GM10248 (cell line): ENCODE data around the gene C17orf50.

ENCODE experiments used
- CTCF ChIA-PET: fragments of 300-600 bp; sonication (Branson Sonifier 250); formaldehyde crosslinking; extraction: SDS; loops from one replicate; lab custom pipeline; 2021; ENCODE audit warnings: antibody characterized with exemption; lab: Yijun Ruan, JAX
- POLR2A ChIA-PET: fragments of 350-650 bp; sonication (Branson Sonifier 250); formaldehyde crosslinking; extraction: SDS; loops from one replicate; lab custom pipeline; 2020; ENCODE audit warnings: antibody characterized with exemption; lab: Yijun Ruan, JAX
- DNase-seq: peaks from one replicate; pipeline ENCODE4 v3.0.0; 2012; ENCODE audit errors: extremely low spot score
- TF ChIP-seq, protein P1 (sequence below): IDR thresholded peaks from 2 replicates; pipeline ENCODE4 v1.5.1; 2012; ENCODE audit warnings: mild to moderate bottlenecking, low read depth; ENCODE audit errors: extremely low read depth, missing control alignments, control extremely low read depth

C17orf50 gene

DNA sequence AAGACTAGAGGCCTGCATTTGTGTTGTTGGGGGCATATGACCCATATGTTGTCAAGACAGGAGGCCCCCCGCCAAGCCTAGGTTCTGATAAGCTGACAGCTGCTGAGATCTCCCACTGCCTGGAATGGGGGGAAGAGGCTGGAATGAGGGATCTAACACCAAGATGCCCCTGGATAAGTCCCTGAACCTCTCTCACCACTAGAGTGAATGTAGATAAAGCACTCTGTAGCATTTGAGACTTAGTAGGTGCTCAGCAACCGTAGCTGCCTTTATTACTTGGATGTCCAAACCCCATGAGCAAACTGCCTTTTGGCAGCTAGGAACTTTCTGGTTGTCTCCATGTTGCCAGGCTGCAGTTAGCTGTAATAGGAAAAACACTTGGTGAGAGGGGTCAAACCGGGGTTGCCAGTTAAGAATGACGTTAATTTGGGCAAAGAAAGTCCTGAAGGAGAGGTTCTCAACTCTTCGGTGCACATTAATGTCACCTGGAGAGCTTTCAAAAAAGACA lies 33.7 kb upstream of the C17orf50 start:
- TF ChIP-seq, protein P1, sequence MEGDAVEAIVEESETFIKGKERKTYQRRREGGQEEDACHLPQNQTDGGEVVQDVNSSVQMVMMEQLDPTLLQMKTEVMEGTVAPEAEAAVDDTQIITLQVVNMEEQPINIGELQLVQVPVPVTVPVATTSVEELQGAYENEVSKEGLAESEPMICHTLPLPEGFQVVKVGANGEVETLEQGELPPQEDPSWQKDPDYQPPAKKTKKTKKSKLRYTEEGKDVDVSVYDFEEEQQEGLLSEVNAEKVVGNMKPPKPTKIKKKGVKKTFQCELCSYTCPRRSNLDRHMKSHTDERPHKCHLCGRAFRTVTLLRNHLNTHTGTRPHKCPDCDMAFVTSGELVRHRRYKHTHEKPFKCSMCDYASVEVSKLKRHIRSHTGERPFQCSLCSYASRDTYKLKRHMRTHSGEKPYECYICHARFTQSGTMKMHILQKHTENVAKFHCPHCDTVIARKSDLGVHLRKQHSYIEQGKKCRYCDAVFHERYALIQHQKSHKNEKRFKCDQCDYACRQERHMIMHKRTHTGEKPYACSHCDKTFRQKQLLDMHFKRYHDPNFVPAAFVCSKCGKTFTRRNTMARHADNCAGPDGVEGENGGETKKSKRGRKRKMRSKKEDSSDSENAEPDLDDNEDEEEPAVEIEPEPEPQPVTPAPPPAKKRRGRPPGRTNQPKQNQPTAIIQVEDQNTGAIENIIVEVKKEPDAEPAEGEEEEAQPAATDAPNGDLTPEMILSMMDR: no peak
- POLR2A ChIA-PET: no interaction called here
- DNase-seq: no peak

DNA sequence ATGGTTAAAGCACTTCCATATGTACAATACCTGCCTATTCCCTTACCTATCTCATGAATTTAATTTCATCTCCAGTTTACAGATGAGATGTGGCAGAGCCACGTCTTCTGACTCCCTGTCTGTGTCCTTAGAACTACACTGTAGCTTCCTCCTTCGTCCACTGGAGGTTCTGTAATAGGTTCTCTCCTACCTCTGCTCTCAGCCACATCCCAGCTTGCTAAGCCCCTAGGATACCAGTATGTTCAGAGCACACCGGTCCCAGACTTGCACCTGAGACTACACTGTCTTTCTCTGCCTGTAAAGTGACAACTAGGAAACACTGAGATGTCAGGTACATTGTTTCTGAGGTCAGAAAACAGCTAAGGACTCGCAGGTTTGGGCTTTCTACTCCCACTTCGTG lies 33.1 kb upstream of the C17orf50 start:
- ChIA-PET CTCF (interaction anchor here (1.5 to 2.5 kb wide), 2 partner anchors 20 to 85 kb away, joined by 3 to 16 read pairs; no protein-coding TSS in a partner anchor), POLR2A (interaction anchor here (0.7 kb wide), 1 partner anchor 29 kb away, joined by 3 read pairs; no protein-coding TSS in a partner anchor)
- TF ChIP-seq, protein P1: no peak
- no peak for DNase-seq

More for the DNA sequence above, 33.7 kb upstream of the C17orf50 start:
- CTCF ChIA-PET: interaction anchor here (1.0 to 2.5 kb wide), 4 partner anchors 9 to 86 kb away, joined by 3 to 16 read pairs (median 4); no protein-coding TSS in a partner anchor

DNA sequence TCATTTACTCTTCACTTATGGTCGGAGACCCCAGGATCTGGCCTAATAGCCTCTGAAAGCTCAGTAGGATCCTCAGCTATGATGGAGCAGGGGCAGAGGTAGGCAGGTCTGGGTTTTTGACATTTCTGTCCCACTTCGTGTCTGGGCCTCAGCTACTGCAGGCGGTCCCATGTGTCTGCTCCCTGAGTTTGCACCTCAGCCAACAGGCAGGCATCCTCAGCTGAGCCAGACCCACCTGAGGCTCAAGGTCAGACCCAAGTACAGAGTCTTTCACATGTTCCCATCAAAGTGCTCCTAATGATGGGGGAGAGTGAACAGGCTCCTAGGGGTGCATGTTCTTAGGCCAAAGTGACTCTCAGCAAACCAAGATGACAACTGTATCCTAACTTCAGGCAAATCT lies 32.1 kb upstream of the C17orf50 start:
- DNase-seq: no peak
- TF ChIP-seq, protein P1: no peak
- CTCF ChIA-PET: interaction anchor here (0.8 to 2.5 kb wide), 3 partner anchors 19 to 115 kb away, joined by 3 to 16 read pairs (median 3); no protein-coding TSS in a partner anchor
- POLR2A ChIA-PET: no interaction called here

GRCh38 chr17:35729405-35729833 lies 31.3 kb upstream of the C17orf50 start:
- POLR2A ChIA-PET: no interaction called here
- CTCF ChIA-PET: interaction anchor here (0.7 to 2.0 kb wide), 2 partner anchors 18 to 35 kb away, joined by 4 to 11 read pairs; no protein-coding TSS in a partner anchor
- TF ChIP-seq, protein P1: no peak
- no peak for DNase-seq

GRCh38 chr17:35730400-35731005 lies 30.2 kb upstream of the C17orf50 start:
- CTCF ChIA-PET: interaction anchor here (2.0 to 2.2 kb wide), 3 partner anchors 18 to 117 kb away, joined by 5 to 14 read pairs (median 11); no protein-coding TSS in a partner anchor
- TF ChIP-seq, protein P1: no peak
- DNase-seq: no peak
- POLR2A ChIA-PET: no interaction called here

DNA sequence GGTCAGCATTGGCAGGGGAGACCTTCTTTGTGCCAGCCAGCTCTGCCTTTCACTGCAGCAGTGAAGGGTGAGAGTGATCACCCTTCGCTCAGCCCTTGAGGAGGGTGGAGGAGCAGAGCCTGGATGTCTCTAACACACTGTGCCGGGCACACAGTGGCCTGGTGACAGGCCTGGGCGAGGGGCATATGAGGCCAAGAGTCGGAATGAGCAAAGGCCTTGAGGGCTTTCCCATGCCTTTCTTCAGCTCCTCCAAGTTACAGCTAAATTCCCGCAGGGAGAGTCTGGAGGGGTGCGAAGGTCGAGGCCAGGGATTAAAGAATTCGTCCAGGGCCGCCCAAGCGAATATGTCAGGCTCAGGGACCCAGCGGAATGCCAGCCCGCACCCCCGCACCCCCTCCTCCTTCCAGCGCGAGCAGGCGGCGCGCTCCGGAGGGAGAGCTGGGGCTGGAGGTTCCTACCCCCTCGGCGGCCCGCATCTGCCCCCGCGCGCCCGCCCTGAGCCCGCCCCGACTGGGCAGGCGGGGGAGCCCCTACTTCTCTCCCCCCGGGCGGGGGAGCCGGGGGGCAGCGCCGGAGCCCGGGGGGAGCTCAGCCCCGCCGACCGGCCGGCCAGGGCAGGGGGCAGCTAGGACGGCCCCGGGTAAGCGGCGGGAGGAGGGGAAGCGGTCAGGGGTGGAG lies 29.3 kb upstream of the C17orf50 start, which contains the start of gene RASL10B:
RASL10B (plus strand) TSS at position 401 of the 678 bp plus-strand sequence. CDS start 3,546 bp downstream, outside the sequence.
- ChIA-PET CTCF (interaction anchor here (0.9 to 2.2 kb wide), 6 partner anchors 11 to 118 kb away, joined by 3 to 14 read pairs (median 6); no protein-coding TSS in a partner anchor), POLR2A (no interaction called here)
- TF ChIP-seq, protein P1: no peak
- DNase-seq: peak; percentile 53
